GM21737 (cell line): ENCODE measurements around the gene BBLN.
"Not testable (repeated sequence)": the region's sequence is repeated elsewhere in the genome, so short reads cannot be mapped to it uniquely, and the experiment has no call there.

Experiments used
- ATAC-seq: cut with Tn5 transposase; IDR thresholded peaks from one replicate; pipeline ENCODE4 v1.9.1; 2021; ENCODE audit warnings: mild to moderate bottlenecking, moderate library complexity; ENCODE audit not compliant: unreplicated experiment

Gene BBLN

GRCh38 chr9:128159784-128160602, at the start of gene BBLN:
Gene BBLN (plus strand): TSS chr9:128160265. CDS start chr9:128160408, 143 bp downstream.
- peak; percentile 70 for ATAC-seq

GRCh38 chr9:128111726-128112125, 48.3 kb upstream of the BBLN start:
- ATAC-seq = not testable (repeated sequence)

DNA sequence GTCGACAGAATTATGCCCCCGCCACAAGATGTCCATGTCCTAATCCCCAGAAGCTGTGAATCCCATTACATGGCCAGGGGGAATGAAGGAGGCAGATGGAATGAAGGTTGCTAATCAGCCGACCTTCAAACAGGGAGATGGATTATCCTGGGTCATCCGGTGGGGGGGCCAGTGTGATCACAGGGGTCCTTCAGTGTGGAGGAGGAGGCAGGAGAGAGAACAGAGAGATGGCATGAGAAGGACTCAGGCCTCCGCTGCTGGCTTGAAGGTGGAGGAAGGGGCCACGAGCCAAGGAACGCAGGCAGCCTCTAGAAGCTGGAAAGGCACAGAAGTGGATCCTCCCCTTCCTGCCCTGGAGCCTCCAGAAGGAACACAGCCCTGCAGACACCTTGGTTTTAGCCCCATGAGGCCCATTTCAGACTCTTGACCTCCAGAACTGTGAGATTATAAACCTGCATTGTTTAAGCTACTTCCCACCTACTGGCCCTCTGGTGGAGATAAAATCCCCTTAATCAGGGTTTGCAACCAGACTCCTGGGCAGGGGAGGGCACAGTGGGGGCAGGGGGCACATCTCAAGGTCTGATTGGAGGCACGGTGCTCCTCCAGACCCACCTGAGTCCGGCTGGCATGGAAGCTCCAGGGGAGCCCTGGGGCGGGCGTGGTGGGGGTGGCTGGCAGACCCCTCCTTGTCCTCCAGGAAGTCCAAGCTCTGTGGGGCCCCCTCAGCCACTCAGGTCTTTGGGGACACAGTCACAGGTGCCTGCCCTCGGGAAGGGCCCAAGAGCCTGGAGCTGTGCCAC, 46.3 kb upstream of the BBLN start:
- ATAC-seq = no peak

GRCh38 chr9:128114326-128115186, 45.5 kb upstream of the BBLN start:
- no peak for ATAC-seq

DNA sequence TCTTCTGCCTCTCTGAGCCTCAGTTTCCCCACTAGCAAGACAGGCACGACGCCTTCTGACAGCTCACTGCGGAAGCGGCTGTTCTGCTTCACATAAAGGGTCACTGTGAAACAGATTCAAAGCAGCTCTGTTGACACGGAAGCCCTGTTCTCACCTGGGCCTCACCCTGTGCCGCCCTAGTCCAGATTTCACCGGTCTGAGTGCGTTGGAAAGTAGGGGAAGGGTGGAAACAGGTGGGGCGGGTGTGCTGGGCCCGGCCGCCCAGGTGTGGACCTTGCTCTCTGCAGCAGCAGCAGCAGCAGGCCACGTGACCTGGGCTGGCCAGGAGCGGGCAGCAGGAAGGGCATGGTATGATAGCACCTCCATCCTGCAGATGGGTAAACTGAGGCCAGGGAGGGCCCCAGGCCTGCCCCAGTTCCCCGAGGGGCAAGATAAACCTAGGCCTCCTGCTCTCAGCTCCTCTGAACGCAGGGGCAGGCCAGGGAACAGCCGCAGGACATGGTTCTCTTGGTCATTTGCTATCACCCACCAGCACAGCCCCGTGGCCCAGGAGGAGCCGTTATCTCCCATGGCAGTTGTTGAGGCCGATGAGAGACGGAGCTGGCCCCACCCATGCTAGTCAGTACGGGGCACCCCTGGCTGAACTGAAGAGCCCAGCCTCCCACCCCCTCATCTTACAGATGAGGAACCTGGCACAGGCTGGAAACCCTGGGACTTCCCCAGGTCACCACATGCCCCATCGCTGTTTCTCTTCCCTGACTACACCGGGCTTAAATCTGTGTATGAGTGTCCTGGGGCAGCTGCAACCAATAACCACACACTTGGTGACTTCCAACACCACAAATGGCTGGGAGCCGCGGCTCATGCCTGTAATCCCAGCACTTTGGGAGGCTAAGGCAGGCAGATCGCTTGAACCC, 44.6 kb upstream of the BBLN start:
- ATAC-seq = no peak

DNA sequence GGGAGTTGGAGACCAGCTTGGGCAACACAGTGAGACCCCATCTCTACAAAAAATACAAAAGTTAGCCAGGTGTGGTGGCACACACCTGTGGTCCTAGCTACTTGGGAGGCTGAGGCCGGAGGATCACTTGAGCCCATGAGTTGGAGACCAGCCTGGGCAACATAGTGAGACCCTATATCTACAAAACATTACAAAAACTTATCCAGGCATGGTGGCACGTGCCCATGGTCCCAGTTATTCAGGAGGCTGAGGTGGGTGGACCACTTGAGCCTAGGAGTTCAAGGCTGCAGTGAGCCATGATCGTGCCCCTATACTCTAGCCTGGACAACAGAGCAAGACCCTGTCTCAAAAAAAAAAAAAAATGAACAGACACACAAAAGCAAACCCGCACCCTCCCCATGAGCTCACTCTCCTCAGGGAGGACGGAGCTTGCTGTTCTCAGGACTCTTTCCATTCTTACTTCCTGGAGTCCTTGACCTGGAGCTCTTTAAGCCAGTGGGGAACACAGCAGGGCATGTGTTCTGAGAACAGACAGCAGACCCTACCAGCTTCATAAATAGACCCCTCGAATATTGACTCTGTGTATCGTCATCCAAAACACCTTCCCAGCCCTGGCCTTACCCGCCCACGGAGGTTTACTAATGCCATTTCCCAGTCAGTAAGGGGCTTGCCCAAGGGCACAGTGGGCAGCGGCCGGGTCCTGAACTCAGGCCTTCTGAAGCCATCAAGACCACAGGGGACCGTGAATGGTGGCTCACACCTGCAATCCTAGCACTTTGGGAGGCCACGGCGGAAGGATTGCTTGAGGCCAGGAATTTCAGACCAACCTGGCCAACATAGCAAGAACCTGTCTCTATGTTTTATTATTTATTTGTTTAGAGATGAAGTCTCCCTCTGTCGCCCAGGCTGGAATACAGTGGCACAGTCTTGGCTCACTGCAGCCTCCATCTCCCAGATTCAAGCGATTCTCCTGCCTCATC, 43.7 kb upstream of the BBLN start:
- no peak for ATAC-seq

- peak; percentile 47 for ATAC-seq
Observed at GRCh38 chr9:128117613-128118471, 42.2 kb upstream of the BBLN start.

- ATAC-seq = no peak
Observed at GRCh38 chr9:128118472-128118857, 41.6 kb upstream of the BBLN start.

GRCh38 chr9:128118971-128119665, 40.9 kb upstream of the BBLN start:
- ATAC-seq = no peak

DNA sequence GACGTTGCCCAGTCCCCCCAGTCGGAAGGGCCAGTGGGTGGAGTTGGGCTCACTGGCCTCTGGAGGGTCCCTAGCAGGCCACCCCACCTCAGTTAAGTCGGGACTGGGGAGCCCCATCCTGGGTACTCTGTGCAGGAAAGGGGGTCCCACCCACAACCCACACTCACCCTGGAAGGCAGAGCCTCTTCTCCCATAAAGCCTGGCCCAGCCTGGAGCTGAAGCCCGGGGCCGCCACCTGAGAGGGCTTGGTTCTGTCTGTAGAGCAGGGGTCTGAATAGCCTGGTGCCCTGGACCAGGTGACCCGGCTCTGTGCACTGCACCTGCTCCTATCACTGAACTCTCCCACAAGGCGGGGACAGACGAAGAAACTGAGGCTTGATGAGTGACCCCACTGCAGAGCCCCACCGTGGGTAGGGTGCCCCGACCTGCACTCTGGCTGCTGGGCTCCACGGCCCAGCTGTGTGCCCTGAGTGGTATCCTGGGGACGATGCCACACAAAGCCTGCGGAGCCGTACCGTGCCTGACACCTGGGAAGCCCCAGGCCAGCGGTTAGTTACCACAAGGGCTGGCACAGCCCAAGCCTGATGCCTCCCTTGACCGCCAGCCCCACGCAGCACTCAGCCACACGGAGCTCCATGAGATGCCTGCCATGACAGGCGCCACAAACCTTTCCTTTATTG, 39.9 kb upstream of the BBLN start:
- ATAC-seq = no peak

GRCh38 chr9:128120741-128121465, 39.2 kb upstream of the BBLN start:
- ATAC-seq = no peak

DNA sequence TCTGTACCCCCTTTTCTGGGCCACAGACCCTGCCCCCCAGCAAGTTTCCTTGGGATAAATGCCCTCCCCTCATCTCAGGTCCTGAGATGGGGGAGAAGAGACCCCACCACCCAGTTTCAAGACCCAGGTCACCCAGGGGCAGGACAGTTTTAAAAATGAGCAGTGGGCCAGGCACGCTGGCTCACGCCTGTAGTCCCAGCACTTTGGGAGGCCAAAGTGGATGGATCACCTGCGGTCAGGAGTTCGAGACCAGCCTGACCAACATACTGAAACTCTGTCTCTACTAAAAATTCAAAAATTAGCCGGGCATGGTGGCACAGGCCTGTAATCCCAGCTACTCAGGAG, 38.6 kb upstream of the BBLN start:
- ATAC-seq = no peak

- ATAC-seq = no peak
Observed at GRCh38 chr9:128121924-128122808, 37.9 kb upstream of the BBLN start.

DNA sequence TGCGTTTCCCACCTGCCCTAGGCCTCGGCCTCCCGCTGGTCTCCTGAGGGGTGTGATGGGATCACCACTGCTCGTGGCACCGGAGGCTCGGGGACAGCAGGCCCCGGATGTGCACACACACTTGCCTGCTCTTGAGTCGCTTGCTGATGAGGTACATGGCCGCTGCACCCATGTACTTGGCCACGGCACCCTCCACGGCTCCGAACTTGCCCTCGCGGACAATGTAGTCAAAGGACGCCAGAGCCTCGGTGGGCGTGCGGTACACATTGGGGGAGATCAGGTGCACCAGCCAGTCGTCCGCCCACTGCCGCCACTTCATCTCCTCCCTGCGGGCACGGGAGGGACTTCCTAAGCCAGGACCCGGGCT, 37.3 kb upstream of the BBLN start:
- no peak for ATAC-seq

DNA sequence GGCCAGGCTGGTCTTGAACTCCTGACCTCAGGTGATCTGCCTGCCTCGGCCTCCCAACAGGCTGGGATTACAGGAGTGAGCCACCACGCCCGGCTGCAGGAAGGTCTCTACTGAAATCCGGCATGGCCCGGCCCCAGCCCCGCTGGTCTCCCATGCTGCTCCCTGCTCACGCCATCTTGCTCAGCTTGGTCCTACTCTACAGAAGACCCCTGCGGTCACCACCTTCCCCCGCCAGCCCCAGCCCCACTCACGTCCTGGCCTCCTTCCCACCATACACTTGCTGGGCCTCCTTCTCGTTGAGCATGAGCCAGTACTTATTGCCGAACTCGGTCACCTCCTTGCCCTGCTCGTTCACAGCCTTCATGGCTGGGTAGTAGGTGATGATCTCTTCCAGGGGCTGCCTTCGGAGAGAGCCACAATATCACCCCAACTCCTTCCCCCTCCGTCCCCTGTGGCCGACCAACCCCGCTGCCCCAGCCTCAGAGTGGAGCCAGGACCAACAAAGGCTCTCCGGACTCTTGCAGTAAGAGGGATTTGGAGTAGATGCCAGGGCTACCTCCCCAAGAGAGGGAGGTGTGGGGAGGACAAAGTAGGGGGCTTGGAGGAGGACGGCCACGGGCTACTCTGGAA, 36.5 kb upstream of the BBLN start:
- ATAC-seq = no peak
